GM21528 (cell line): Measurements from ENCODE around the gene SOCS6.
"Not testable (repeated sequence)": the region's sequence is repeated elsewhere in the genome, so short reads cannot be mapped to it uniquely, and the experiment has no call there.

Experiments
- ATAC-seq: cut with Tn5 transposase; IDR thresholded peaks from one replicate; pipeline ENCODE4 v1.9.1; 2021; ENCODE audit warnings: mild to moderate bottlenecking, moderate library complexity; ENCODE audit not compliant: unreplicated experiment, low FRiP score

Gene SOCS6

DNA sequence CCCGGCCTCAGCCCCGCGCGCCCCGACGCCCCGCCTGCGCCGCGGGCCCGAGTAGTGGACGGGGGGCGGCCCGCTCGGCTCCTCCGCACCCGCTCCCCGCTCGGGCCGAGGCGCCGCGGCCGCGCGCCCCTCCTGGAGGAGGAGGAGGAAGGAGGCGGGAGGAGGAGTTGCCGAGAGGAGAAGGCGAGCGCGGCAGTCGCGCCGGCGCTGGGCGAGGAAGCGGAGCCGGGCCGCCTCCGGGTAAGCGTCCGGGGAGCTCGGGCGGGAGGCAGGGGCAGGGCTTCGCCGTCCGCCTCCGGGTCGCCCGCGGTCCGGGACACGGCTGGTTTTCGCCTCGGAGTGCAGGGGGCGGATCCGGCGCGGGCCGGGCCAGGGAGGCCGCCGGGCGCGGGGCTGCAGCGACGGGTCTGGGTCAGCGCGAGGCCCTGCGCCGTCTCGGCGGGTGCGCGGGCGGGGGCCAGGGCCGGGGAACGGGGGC, at the start of gene SOCS6:
TSS of gene SOCS6 (plus strand) at position 195 of the 478 bp plus-strand sequence. CDS start 35,624 bp downstream, outside the sequence.
- ATAC-seq = peak; percentile 80

GRCh38 chr18:70243131-70243929, 45.5 kb upstream of the SOCS6 start:
- ATAC-seq = no peak

DNA sequence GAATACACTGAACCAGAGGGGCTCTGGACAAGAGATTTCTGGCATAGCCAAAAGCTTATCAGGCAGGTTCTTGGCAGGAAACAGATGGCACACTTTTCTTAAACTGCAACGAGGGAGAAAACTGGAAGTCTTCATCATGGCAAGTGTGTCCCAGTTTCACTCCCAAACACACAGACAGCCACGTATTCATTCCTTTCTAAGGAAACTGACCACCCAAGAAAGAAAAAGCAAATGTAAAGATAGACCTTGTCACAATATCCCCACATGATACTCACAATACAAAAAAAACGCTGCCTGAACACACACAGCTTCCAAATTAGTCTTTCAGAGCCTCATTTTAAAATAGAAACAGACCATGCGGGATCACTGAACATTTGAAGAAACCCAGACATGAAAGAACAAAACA, 42.8 kb upstream of the SOCS6 start:
- ATAC-seq = no peak

DNA sequence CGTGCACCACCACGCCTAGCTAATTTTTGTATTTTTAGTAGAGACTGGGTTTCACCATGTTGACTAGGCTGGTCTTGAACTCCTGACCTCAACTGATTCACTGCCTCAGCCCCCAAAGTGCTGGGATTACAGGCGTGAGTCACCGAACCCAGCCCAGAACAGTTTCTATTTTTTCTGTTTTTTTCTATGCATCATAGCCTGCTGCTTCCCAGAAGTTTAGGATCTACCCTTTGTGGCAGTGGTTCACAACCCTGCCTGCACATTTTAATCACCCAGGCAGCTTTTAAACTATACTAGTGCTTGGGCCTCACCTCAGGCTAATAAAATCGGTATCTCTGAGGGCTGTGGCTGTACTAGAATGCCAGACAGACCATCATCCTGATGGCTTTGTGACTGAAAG, 39.7 kb upstream of the SOCS6 start:
- no peak for ATAC-seq

GRCh38 chr18:70249861-70250260, 39.0 kb upstream of the SOCS6 start:
- ATAC-seq = not testable (repeated sequence)

DNA sequence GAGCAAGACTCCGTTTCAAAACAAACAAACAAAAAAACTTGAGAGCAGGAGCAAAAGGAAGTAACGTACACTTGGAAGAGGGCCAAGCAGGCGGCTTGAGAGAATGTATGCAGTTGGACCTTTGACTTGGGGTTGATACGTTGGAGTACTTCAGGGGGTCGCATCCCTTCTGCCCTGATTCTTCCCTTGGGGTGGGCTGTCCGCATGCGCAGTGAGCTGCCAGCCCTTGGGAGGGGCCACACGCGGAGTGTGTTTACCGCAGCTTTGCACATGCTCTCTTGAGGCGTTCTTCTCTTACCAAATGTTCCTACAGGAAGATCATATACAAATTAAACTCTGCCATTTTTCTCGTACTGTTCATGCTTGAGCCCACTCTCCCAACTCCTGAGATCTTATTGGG, 38.1 kb upstream of the SOCS6 start:
- ATAC-seq = no peak

DNA sequence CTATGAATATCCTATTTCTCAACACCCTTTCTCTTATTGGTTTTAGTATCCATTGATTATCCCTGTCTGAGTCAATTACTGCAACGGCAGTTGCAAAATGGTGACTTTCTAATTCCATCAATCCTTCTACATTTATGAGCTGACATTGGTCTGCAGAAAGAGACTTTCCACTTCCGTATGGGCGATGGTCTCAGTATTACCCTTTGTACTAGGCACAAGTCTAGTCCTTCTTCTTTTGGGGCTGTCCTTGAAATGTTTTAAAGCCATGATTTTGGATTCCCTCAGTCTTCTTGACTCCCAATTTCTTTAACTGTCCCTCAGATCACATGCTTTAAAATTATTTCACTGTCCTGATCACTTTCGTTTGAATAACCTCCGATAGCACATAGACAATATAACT, 32.7 kb upstream of the SOCS6 start:
- no peak for ATAC-seq

- ATAC-seq = no peak
Observed at GRCh38 chr18:70256994-70257393, 31.9 kb upstream of the SOCS6 start.

GRCh38 chr18:70258243-70258642, 30.6 kb upstream of the SOCS6 start:
- no peak for ATAC-seq

DNA sequence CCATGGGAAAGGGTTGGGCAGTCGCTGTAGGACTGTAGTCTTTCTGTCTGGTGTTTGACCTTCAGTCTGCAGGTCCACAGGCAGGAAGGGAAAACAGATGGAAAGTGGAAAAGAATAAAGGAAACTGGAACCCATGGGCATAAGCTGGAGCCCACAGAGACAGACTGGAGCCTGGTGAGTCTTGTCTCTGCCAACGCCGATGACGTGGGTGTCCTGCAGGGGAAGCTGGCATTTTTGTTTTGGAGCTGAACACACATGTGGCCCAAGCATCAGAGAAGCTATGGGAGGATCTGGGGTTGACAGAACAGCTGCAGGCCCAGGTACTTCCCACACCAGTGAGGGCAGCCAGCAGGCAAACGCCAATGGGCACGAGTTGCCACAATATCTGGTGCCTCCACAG, 28.2 kb upstream of the SOCS6 start:
- ATAC-seq = no peak

DNA sequence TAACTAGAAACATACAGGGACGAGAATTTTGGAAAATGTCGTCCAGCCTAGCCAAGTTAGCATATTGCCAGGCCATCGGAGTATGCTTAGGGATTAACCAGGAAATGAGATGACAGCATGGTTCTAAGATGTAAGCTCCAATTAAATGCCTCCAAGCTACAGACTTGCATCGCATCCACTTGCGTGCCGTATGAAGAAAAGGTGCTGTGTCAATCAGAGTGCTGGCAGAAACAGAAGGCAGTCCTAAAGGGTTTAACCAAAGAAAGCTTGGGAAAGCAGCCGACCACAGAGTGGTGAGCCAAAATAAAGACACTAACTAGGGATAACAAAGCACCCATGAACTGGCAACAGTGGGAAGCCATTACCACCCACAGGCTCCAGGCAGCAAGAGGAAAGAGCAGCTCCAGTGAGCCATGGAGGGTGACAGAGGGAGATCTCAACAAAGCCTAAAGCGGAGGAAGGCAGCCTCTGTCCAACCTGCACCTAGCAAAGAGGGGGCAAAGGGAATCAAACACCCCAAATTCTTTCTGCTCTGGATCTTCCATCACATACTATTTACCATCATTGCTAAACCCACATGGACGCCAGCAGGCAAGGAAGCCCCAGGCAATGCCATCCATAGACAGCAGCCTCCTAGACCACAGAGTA, 27.6 kb upstream of the SOCS6 start:
- no peak for ATAC-seq

DNA sequence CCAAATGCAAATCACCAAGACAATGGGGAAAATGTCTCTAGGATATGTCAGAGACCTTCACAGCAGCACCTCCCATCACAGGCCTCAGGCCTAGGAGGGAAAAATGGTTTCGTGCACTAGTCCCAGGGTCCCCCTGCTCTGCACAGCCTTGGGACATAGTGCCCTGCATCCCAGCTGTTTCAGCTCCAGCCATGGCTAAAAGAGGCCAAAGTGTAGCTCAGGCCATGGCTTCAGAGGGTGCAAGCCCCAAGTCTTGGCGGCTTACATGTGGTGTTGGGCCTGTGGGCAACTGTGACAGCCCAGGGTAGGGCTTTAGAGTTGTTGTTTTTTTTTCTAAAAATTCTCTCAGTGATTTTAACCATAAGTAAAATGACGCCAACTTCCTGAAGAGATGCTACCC, 25.5 kb upstream of the SOCS6 start:
- ATAC-seq = no peak

GRCh38 chr18:70271742-70272141, 17.1 kb upstream of the SOCS6 start:
- ATAC-seq = no peak

- no peak for ATAC-seq
Observed at GRCh38 chr18:70273021-70273420, 15.8 kb upstream of the SOCS6 start.

GRCh38 chr18:70276416-70277191, 12.2 kb upstream of the SOCS6 start:
- ATAC-seq = no peak

DNA sequence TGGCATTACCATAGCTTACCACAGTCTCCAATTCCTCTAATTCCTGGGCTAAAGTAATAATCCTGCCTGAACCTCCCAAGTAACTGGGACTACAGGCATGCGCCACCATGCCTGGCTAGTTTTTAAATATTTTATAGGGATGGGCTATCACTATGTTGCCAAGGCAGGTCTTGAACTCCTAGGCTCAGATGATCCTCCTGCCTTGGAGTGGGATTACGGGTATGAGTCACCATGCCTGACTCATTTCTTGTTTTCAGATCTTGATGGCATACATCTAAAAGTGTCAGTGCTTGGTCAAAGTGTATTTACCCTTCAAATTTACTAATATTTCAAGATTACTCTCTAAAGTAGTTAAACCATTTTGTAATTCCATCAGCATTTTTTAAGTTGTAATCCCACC, 9.4 kb upstream of the SOCS6 start:
- no peak for ATAC-seq

- ATAC-seq = no peak
Observed at GRCh38 chr18:70280007-70280925, 8.6 kb upstream of the SOCS6 start.

DNA sequence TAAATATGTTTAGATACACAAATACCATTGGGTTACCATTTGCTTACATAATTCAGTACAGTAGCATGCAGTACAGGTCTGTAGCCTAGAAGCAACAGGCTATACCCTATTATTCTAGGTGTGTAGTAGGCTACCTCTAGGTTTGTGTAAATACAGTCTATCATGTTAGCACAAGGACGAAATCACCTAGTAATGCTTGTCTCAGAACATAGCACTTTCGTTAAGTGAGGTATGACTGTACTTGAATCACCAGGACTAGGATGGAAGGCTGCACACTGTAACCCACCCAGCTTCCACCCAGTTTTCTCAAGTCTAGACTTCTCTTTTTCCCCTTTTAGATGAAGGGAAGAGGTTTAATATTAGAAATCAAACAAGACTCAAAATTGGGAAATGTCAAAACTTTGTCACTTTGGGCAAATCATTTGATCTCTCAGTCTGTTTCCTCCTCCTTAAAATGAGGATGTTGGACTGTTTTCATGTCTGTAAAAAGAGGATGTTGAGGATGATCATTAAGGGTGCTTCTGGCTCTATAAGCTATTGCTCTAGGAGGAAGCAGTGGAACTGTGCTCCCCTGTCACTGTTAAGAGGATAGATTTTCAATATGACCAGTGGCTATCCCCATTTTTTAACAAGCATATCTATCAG, 3.7 kb upstream of the SOCS6 start:
- no peak for ATAC-seq

DNA sequence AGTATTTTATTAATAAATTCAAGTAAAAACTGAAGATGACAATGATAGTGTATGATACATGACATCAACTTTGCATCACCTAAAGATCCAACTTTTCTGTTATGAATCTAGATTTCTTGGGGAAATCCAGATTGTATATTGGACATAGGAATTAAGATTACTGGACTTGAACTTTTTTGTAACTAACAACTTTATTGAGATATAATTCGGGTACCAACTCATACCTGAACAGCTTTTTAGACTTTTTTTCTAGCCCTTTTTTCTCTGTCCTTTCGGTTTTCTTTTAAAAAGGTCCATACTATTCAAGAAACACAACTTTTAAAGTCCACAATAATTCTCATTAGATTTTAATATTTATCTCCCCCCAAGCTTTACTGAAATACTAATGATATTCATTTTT, 1.1 kb upstream of the SOCS6 start:
- no peak for ATAC-seq
